Activated T-cell treated with anti-CD3 and anti-CD28 coated beads for 4 hours (primary cell): ENCODE results near the gene ARHGAP15.

Experiments used
- DNase-seq: peaks from one replicate; pipeline ENCODE4 v3.0.0-alpha.2; 2020

ARHGAP15 gene

GRCh38 chr2:143280097-143280757 lies 151.0 kb downstream of the ARHGAP15 start:
- no peak for DNase-seq

GRCh38 chr2:143282684-143283083 lies 153.5 kb downstream of the ARHGAP15 start:
- DNase-seq = no peak

- DNase-seq = peak; percentile 17
These were observed 155.0 kb downstream of the ARHGAP15 start for GRCh38 chr2:143284087-143284675.

- no peak for DNase-seq
These were observed 159.8 kb downstream of the ARHGAP15 start for GRCh38 chr2:143289025-143289424.

GRCh38 chr2:143290221-143290620 lies 161.0 kb downstream of the ARHGAP15 start:
- DNase-seq = no peak

GRCh38 chr2:143294068-143294467 lies 164.8 kb downstream of the ARHGAP15 start:
- DNase-seq = no peak

GRCh38 chr2:143296089-143296488 lies 166.9 kb downstream of the ARHGAP15 start:
- DNase-seq = no peak

GRCh38 chr2:143297182-143297581 lies 168.0 kb downstream of the ARHGAP15 start:
- DNase-seq = no peak

- no peak for DNase-seq
These were observed 171.3 kb downstream of the ARHGAP15 start for GRCh38 chr2:143300536-143300935.

- DNase-seq = no peak
These were observed 182.2 kb downstream of the ARHGAP15 start for GRCh38 chr2:143311426-143311825.

- DNase-seq = no peak
These were observed 183.2 kb downstream of the ARHGAP15 start for GRCh38 chr2:143312441-143312840.

- no peak for DNase-seq
These were observed 184.6 kb downstream of the ARHGAP15 start for GRCh38 chr2:143313861-143314260.

- no peak for DNase-seq
These were observed 192.8 kb downstream of the ARHGAP15 start for GRCh38 chr2:143321994-143322393.

- DNase-seq = no peak
These were observed 200.1 kb downstream of the ARHGAP15 start for GRCh38 chr2:143329288-143329687.

- no peak for DNase-seq
These were observed 204.1 kb downstream of the ARHGAP15 start for GRCh38 chr2:143333168-143333791.

- no peak for DNase-seq
These were observed 204.6 kb downstream of the ARHGAP15 start for GRCh38 chr2:143333847-143334246.

- no peak for DNase-seq
These were observed 205.6 kb downstream of the ARHGAP15 start for GRCh38 chr2:143334837-143335236.

- DNase-seq = no peak
These were observed 207.5 kb downstream of the ARHGAP15 start for GRCh38 chr2:143336719-143337210.

GRCh38 chr2:143341478-143341877 lies 212.3 kb downstream of the ARHGAP15 start:
- no peak for DNase-seq

GRCh38 chr2:143344780-143345179 lies 215.6 kb downstream of the ARHGAP15 start:
- no peak for DNase-seq

GRCh38 chr2:143345887-143346787 lies 216.9 kb downstream of the ARHGAP15 start:
- DNase-seq = no peak

GRCh38 chr2:143347271-143347695 lies 218.1 kb downstream of the ARHGAP15 start:
- DNase-seq = no peak

- DNase-seq = no peak
These were observed 218.7 kb downstream of the ARHGAP15 start for GRCh38 chr2:143347901-143348414.
